ENCODE measurements around the gene MCTP1. TPM values are rescaled to one million over a fixed set of nuclear protein-coding genes. Genes with fewer than 3 reads are reported as not detected.

The MCTP1 gene
- total RNA-seq, 1 donor from 2014 or later = 1.7 TPM

- no peak for DNase-seq (ENCODE audit: low read depth, low spot score)
- H3K4me3 Mint-ChIP-seq = no peak overlapping the region
- no peak overlapping the region for H3K27ac Mint-ChIP-seq (ENCODE audit: unreplicated experiment)
- H3K9me3 Mint-ChIP-seq = peaks cover 3% of the 10 kb centered on the region
- peaks cover 4% of the 10 kb centered on the region for H3K4me1 Mint-ChIP-seq
- no peak for TF ChIP-seq CTCF (conservative IDR thresholded peaks at IDR 0.05)
- H3K36me3 Mint-ChIP-seq (ENCODE audit: low read depth) = peaks cover 2% of the 10 kb centered on the region
- H3K27me3 Mint-ChIP-seq (ENCODE audit: low read depth) = no peaks in the 10 kb centered on the region
Observed at GRCh38 chr5:95057615-95058014, 227.3 kb downstream of the MCTP1 start.

- no peak for DNase-seq (ENCODE audit: low read depth, low spot score)
- no peaks in the 10 kb centered on the region for H3K36me3 Mint-ChIP-seq (ENCODE audit: low read depth)
- no peaks in the 10 kb centered on the region for H3K27me3 Mint-ChIP-seq (ENCODE audit: low read depth)
- no peaks in the 10 kb centered on the region for H3K9me3 Mint-ChIP-seq
- H3K27ac Mint-ChIP-seq (ENCODE audit: unreplicated experiment) = no peak overlapping the region
- H3K4me1 Mint-ChIP-seq = no peaks in the 10 kb centered on the region
- no peak for TF ChIP-seq CTCF (conservative IDR thresholded peaks at IDR 0.05)
- H3K4me3 Mint-ChIP-seq = no peak overlapping the region
Observed at GRCh38 chr5:95053253-95053652, 231.6 kb downstream of the MCTP1 start.

- TF ChIP-seq CTCF (conservative IDR thresholded peaks at IDR 0.05) = no peak
- no peak for DNase-seq (ENCODE audit: low read depth, low spot score)
- no peaks in the 10 kb centered on the region for H3K36me3 Mint-ChIP-seq (ENCODE audit: low read depth)
- H3K4me1 Mint-ChIP-seq = no peaks in the 10 kb centered on the region
- peaks cover 3% of the 10 kb centered on the region for H3K9me3 Mint-ChIP-seq
- no peaks in the 10 kb centered on the region for H3K27me3 Mint-ChIP-seq (ENCODE audit: low read depth)
- H3K4me3 Mint-ChIP-seq = no peak overlapping the region
- H3K27ac Mint-ChIP-seq (ENCODE audit: unreplicated experiment) = no peak overlapping the region
Observed at GRCh38 chr5:95050708-95051107, 234.2 kb downstream of the MCTP1 start.

- Mint-ChIP-seq H3K27me3 (ENCODE audit: low read depth) (no peaks in the 10 kb centered on the region), H3K36me3 (ENCODE audit: low read depth) (no peaks in the 10 kb centered on the region), H3K4me1 (no peaks in the 10 kb centered on the region), H3K4me3 (no peak overlapping the region), H3K27ac (ENCODE audit: unreplicated experiment) (no peak overlapping the region), H3K9me3 (peaks cover 3% of the 10 kb centered on the region)
- TF ChIP-seq CTCF (conservative IDR thresholded peaks at IDR 0.05) = no peak
- no peak for DNase-seq (ENCODE audit: low read depth, low spot score)
Observed at GRCh38 chr5:95048628-95049027, 236.3 kb downstream of the MCTP1 start.

GRCh38 chr5:95045181-95045965 lies 239.5 kb downstream of the MCTP1 start:
- H3K27me3 Mint-ChIP-seq (ENCODE audit: low read depth) = no peaks in the 10 kb centered on the region
- no peak for TF ChIP-seq CTCF (conservative IDR thresholded peaks at IDR 0.05)
- no peaks in the 10 kb centered on the region for H3K36me3 Mint-ChIP-seq (ENCODE audit: low read depth)
- peaks cover 3% of the 10 kb centered on the region for H3K9me3 Mint-ChIP-seq
- H3K4me3 Mint-ChIP-seq = no peak overlapping the region
- H3K27ac Mint-ChIP-seq (ENCODE audit: unreplicated experiment) = no peak overlapping the region
- DNase-seq (ENCODE audit: low read depth, low spot score) = no peak
- H3K4me1 Mint-ChIP-seq = no peaks in the 10 kb centered on the region

Data from neural crest cell (in vitro differentiated cells).